ENCODE measurements around the gene ATXN7L3.
"Not testable (repeated sequence)": the region's sequence is repeated elsewhere in the genome, so short reads cannot be mapped to it uniquely, and the experiment has no call there.

The ATXN7L3 gene

DNA sequence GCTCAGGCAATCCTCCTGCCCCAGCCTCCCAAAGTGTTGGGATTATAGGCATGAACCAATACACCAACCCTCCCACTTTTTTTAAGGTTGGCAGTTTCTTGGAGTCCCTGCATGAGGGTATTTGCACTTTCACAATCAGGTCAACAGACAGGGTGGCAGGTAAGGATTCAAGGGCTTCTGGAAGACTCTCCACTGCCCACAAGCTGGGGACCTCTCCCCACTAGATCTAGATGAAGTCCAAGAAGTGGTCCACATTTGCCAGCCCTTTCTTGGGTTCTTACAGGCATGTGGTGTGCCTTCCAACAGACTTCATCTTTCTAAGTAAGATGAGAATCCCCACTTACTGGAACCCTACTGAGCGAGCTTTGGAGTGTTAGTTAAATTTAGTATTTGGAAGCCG is 25.3 kb downstream of the ATXN7L3 start:
- DNase-seq (ENCODE audit: low spot score) = no peak

GRCh38 chr17:44171931-44172455 is 27.7 kb downstream of the ATXN7L3 start:
- DNase-seq (ENCODE audit: low spot score) = no peak

DNA sequence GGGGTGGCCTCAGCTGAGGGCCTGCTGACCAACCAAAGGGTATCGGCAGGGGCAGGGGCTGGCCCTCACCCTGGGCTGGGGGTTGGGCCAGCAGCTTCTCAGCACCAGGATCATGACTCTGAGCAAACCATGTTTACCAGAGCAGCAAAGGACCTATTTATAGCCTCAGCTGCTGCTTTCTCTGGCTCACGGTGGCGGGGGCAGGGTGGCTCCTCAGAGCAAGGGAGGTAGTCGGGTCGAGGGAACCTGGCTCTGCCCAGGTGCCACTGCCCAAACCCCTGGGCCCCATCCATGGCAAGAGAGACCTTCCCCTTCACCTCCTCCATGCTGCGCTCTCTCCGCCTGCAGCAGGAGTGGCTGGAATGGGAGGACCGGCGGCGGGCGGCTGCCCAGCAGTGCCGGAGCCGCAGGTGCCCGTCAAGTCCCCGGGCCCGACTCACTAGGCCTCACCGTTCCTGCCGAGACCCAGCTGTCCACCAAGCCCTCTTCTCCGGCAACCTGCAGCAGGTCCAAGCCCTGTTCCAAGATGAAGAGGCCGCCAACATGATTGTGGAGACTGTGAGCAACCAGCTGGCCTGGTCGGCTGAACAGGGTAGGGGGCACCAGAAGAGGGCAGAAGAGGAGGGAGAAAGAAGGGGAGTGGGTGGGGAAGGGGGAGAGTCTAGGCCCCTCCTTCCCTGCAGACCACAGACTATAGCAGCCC is 29.0 kb downstream of the ATXN7L3 start, which contains the start of gene ASB16:
Gene ASB16 (plus strand): TSS at position 206 of the 703 bp plus-strand sequence. CDS start 86 bp downstream, at position 292.
- DNase-seq (ENCODE audit: low spot score) = peak; percentile 74

- DNase-seq (ENCODE audit: low spot score) = no peak
Observed at GRCh38 chr17:44170135-44170498, 29.6 kb downstream of the ATXN7L3 start.

DNA sequence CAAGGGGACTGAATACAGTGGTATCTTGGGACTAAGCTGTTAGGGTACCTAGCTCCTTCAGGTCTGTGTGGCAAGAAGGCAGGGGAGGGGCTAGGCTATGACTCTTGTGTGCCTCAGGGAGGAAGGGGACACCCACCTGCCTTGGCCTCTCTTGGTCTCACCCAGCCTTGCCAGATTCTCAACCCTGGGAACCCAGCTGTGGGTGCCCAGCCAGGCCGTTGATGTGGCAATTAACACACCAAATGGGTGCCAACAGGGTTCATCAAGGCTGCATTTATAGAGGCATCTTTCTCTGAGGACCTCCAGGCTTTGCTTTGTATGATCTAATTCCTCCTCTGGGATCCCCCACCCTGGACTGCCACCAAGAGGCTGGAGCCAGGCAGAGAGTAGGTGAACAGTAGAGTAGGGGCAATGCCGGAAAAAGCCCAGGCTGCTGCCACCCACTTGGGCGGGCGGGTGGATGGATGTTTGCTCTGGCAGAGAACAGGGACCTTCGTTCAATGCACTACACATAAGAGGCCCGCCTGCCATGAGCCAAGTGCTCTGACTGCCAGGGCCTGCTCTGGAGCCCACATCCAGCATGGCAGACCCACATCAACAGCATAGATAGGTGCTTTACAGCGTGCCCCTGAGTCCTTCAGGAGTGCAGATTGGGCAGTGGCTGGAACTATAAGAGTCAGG is 32.4 kb downstream of the ATXN7L3 start:
- no peak for DNase-seq (ENCODE audit: low spot score)

DNA sequence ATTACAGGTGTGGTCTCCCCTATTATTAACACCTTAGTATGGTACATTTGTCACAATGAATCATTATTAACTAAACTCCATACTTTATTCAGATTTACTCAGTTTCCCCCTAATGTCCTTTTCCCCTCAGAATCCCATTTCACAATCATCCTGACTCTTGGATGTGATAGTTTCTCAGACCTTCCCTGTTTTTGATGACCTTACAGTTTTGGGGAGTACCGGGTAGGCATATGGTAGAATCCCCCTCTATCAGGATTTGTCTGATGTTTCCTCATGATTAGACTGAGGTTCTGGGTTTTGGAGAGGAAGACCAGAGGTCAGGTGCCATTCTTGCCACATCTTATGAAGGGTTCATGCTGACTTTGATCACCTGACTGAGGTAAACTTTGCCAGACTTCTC is 35.2 kb downstream of the ATXN7L3 start:
- DNase-seq (ENCODE audit: low spot score) = no peak

GRCh38 chr17:44159519-44160210 is 40.0 kb downstream of the ATXN7L3 start:
- DNase-seq (ENCODE audit: low spot score) = no peak

DNA sequence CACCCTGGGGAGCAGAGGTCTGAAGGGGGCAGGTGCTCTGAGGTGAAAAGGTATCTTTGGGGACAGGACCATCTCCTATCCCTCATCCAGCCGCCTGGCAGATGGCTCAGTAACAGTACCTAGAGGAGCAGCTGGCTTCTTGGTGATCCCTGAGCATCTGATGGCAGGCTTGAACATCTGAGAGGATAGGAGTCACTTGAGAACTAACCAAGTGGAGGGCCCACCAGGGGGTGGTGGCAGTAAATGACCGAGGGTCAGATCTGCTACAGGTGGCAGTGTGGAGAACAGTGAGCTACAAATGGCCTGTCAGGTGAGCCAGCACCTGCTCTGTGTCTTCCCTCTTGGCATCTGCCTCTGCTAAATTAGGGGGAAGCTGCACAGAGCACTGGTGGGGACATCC is 44.2 kb downstream of the ATXN7L3 start:
- no peak for DNase-seq (ENCODE audit: low spot score)

DNA sequence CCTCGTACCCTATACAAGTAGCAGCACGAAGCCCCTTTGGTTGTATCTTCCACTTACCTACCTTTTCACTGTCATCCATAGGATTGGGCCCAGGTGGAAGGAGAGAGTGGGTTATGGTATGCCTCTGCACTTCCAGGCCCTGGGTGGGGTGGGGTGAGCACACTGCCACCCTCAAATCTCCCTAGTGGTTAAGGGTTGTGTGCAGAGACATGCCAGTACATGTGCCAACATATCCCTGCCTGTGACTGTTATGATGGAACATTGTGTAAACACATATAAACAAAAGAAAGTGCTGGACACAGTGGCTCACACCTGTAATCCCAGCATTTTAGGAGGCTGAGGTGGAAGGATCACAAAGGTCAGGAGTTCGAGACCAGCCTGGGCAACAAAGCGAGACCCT is 46.8 kb downstream of the ATXN7L3 start:
- DNase-seq (ENCODE audit: low spot score) = no peak

GRCh38 chr17:44149750-44150329 is 49.8 kb downstream of the ATXN7L3 start:
- DNase-seq (ENCODE audit: low spot score) = no peak

GRCh38 chr17:44149066-44149465 is 50.6 kb downstream of the ATXN7L3 start:
- not testable (repeated sequence) for DNase-seq (ENCODE audit: low spot score)

- DNase-seq (ENCODE audit: low spot score) = no peak
Observed at GRCh38 chr17:44147812-44148211, 51.9 kb downstream of the ATXN7L3 start.

DNA sequence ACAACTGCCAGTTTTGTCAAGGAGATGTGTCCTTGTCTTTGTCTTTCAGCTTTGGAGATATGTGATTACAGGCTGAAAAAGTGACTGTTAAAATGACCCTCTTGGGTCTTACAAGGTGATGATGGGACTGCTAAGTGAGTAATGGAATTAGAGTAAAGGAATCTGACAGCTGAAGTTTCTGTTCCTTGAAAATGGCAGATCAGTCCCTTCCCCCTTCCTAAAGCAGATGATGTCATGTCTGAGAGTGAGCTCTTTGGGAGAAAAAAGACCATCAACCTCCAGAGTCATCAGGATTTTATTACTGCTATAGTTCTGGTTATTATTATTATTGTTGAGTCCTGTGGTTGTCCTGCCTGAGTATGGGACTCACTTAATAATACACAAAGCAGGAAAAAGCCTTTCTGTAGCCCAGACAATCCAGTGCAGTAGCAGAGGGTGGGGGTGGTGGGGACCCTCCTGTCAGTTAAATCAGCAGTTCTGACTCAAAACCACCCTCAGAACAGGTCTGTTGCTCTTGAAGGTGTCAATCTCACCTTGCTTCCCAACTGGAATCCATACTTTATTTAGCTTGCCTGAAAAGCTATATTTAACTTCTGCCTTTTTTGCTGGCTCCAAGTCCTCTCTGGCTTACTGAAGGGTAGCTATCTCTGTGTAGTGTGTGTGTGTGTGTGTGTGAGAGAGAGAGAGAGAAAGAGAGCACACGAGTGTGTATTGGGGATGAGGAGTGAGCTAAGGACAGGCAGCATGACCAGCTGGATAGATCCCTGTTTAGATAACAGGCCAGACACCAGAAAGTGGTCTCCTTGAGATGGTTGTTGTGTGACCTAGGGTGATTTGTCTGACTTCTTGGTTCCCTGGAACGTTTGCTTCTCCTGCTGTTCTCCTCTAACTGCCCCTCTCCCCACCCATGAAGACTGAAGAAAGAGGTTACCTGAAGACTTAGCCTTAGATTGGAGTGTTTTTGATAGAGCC is 53.0 kb downstream of the ATXN7L3 start:
- no peak for DNase-seq (ENCODE audit: low spot score)

GRCh38 chr17:44144966-44145739 is 54.5 kb downstream of the ATXN7L3 start:
- DNase-seq (ENCODE audit: low spot score) = no peak

- DNase-seq (ENCODE audit: low spot score) = not testable (repeated sequence)
Observed at GRCh38 chr17:44143921-44144320, 55.8 kb downstream of the ATXN7L3 start.
